Stomach (tissue), 9 donors: ENCODE results near the gene RSRC1. TPM values are rescaled to one million over a fixed set of nuclear protein-coding genes. Genes with fewer than 3 reads are reported as not detected.
A peak's percentile ranks its signal among the peaks of the same experiment; 100 is the strongest.

ENCODE experiments used
- DNase-seq, 2 donors: peaks; one replicate each; pipeline versions ENCODE4 v3.0.0 to v3.0.0-alpha.2; 2013 to 2019
- H3K27ac ChIP-seq, 5 donors: fragments of 200-600 bp in 4 of 5; sonication (generic) in 4 of 5; one replicate each; pipeline ENCODE4 v1.5.1; 2013 to 2019; ENCODE audit warnings: mild to moderate bottlenecking in 1 of 5, moderate library complexity in 1 of 5
- H3K27me3 ChIP-seq, 3 donors: fragments of 200-600 bp; sonication (generic); one replicate each; pipeline ENCODE4 v1.5.1; 2017 to 2019; ENCODE audit warnings: mixed run types in 1 of 3
- H3K36me3 ChIP-seq, 4 donors: fragments of 200-600 bp; sonication (generic); 1 replicate in 3 of 4; 2 replicates in 1 of 4; pipeline ENCODE4 v1.5.1; 2016 to 2019
- H3K4me1 ChIP-seq, 4 donors: fragments of 200-600 bp; sonication (generic); one replicate each; pipeline ENCODE4 v1.5.1; 2016 to 2019
- H3K4me3 ChIP-seq, 4 donors: fragments of 200-600 bp; sonication (generic) in 3 of 4; one replicate each; pipeline ENCODE4 v1.5.1; 2016 to 2019; ENCODE audit warnings: mild to moderate bottlenecking in 1 of 4
- H3K9me3 ChIP-seq, 4 donors: fragments of 200-600 bp; sonication (generic); one replicate each; pipeline ENCODE4 v1.5.1; 2016 to 2019
- CTCF ChIP-seq, 7 experiments: fragments of 450-650 bp in 4 of 7; fragments of 200-600 bp in 3 of 7; sonication (generic) in 3 of 7; IDR thresholded peaks; one replicate each; pipeline ENCODE4 v1.5.1; 2016 to 2019; ENCODE audit warnings: antibody characterized with exemption in 7 of 7, control low read depth in 2 of 7, mild to moderate bottlenecking in 1 of 7
- EP300 ChIP-seq: sonication (generic); formaldehyde crosslinking; IDR thresholded peaks from one replicate; pipeline ENCODE4 v1.6.1; 2017; ENCODE audit warnings: antibody characterized with exemption
- POLR2A ChIP-seq, 4 donors: fragments of 450-650 bp; IDR thresholded peaks; one replicate each; pipeline ENCODE4 v1.6.1; 2016; ENCODE audit warnings: antibody characterized with exemption in 4 of 4, control low read depth in 2 of 4, mild to moderate bottlenecking in 1 of 4, moderate library complexity in 1 of 4
- POLR2AphosphoS5 ChIP-seq, 3 donors: sonication (generic); formaldehyde crosslinking; IDR thresholded peaks; one replicate each; pipeline ENCODE4 v1.6.1; 2016; ENCODE audit warnings: antibody characterized with exemption in 3 of 3
- WGBS, 5 donors: extraction: QIAGEN DNeasy Blood & Tissue Kit in 3 of 5; methylation state at CpG; one replicate each; pipeline versions ENCODE4 v1.1.5 to v1.1.7; 2013 to 2018; 5-methylcytosine and 5-hydroxymethylcytosine counted together
- intact Hi-C: fragments of 100-400 bp; cut with DNase I; formaldehyde crosslinking; loops from one replicate; pipeline ENCODE4 v1.15.1; 2023; ENCODE audit warnings: low total_unique reads
- polyA plus RNA-seq, 3 donors: library from polyadenylated mRNA; stranded (reverse); fragments of 200-250 nt; gene quantifications; one replicate each; pipeline ENCODE4 v1.2.3, GENCODE V29; 2013
- total RNA-seq, 5 donors: library from RNA; depleted of rRNA; stranded (reverse); fragments of >200 nt; gene quantifications; one replicate each; pipeline versions ENCODE4 v1.1.0 to v1.2.3, GENCODE V29; 2014 to 2016
- donor health status: healthy with polysubstance abuse.
- donor health status: Bipolar disorder and iron deficiency.
- donor health status: healthy.

The RSRC1 gene
- total and polyA plus RNA-seq, 8 donors: 1.7 to 502 (median 12.0) TPM

DNA sequence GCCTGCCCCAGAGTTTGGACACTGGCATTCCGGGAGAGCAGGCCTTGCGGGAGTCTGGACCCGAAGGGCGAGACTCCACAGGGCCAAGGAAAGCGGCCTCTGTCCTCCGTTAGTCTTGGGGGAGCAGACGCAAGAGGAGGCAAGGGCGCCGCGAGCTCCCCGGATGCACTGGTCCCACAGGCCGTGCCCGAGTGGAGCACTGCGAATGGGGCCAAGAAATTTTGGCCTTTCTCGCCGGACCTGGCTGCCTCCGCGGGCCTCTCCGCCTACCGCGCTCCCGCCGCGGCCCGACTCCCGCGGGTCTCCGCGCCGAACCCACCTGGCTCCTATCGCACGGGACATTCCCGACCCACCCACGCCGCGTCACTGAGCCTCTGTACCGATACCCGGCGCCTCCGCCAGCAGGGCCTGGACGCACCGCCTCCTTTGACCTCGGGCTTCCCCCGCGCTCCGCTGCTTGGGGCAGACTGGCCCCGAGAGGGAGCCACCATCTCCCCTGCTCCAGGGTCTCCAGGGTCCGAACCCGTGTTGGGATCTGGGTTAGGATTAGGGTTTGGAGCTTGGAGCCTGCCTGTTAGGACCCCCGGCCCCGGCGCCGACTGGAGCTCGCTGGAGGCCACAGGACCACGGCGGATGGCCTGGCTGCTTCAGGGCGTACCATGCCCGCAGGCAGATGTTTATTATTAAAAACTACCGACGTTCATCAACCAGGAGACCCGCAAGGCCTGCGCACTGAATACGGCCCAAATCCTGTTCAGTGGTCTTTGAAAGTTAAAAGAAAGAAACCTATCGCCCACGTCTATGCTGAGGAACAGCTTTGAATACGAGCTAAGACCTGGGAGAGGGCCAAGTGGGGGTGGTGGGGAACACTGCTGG, 15.4 kb upstream of the RSRC1 start:
- intact Hi-C loops: no loop called here
- Histone ChIP-seq H3K27ac (no peak overlapping the region), H3K36me3 (no peaks in the 10 kb centered on the region), H3K27me3 (peaks cover 24 to 100% (median 64%) of the 10 kb centered on the region in 3 donors), H3K9me3 (peaks cover 0 to 20% (median 8%) of the 10 kb centered on the region in 4 donors), H3K4me1 (peaks cover 9 to 25% (median 18%) of the 10 kb centered on the region in 4 donors), H3K4me3 (peak overlapping the region in 1 of 4 donors; percentile 0)
- 12 to 20% (median 14%) methylated on average over 25 to 66 of the region's 66 CpGs for WGBS, 5 donors
- peak in 1 of 2 donors; percentile 42 for DNase-seq
- no peak for TF ChIP-seq EP300
- no peak for TF ChIP-seq CTCF (IDR thresholded peaks at IDR 0.05)
- no peak for TF ChIP-seq POLR2AphosphoS5 (IDR thresholded peaks at IDR 0.05)
- TF ChIP-seq POLR2A (IDR thresholded peaks at IDR 0.05): no peak

DNA sequence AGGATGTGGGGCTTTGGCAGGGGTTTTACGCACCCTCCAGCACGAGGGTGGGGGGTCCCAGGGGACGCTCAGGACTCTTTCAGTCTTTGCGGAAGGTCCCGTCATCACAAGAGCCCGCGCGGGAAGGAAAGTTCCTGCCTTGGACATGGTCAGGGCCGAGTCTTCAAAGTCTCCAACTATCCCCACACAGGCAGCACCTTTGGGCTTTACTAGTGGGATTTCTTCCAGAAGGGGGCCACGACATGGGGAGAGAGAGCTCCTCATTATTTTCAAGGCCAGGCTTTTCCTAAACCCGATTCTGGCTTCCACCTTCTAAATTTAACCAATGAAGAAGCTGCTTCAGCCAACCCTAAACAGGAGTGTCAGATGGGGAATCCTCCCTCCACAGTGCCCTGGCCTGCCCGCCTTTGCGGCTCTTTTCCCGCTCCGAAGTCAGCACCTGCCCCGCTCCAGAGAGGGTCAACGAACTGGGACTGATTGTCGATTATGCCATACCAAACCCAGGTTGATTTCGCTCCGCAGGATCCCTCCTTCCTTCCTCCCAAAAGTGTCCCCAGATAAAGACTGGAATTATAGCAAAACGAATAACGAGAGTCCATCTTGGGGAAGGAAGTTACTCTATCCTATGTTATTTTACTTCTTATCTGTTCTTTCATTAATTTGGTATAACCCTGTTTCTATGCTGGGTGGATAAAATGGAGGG, 14.6 kb upstream of the RSRC1 start:
- H3K4me1 ChIP-seq: peaks cover 9 to 25% (median 18%) of the 10 kb centered on the region in 4 donors
- peaks cover 0 to 20% (median 8%) of the 10 kb centered on the region in 4 donors for H3K9me3 ChIP-seq
- no peaks in the 10 kb centered on the region for H3K36me3 ChIP-seq
- WGBS, 5 donors: 6 to 18% (median 11%) methylated on average over 22 of the region's 22 CpGs
- intact Hi-C loops: no loop called here
- peaks cover 28 to 100% (median 65%) of the 10 kb centered on the region in 3 donors for H3K27me3 ChIP-seq
- no peak overlapping the region for H3K4me3 ChIP-seq
- peak in 1 of 2 donors; percentile 26 for DNase-seq
- H3K27ac ChIP-seq: no peak overlapping the region
- TF ChIP-seq POLR2A (IDR thresholded peaks at IDR 0.05): no peak
- no peak for TF ChIP-seq EP300
- TF ChIP-seq CTCF (IDR thresholded peaks at IDR 0.05): no peak
- no peak for TF ChIP-seq POLR2AphosphoS5 (IDR thresholded peaks at IDR 0.05)

DNA sequence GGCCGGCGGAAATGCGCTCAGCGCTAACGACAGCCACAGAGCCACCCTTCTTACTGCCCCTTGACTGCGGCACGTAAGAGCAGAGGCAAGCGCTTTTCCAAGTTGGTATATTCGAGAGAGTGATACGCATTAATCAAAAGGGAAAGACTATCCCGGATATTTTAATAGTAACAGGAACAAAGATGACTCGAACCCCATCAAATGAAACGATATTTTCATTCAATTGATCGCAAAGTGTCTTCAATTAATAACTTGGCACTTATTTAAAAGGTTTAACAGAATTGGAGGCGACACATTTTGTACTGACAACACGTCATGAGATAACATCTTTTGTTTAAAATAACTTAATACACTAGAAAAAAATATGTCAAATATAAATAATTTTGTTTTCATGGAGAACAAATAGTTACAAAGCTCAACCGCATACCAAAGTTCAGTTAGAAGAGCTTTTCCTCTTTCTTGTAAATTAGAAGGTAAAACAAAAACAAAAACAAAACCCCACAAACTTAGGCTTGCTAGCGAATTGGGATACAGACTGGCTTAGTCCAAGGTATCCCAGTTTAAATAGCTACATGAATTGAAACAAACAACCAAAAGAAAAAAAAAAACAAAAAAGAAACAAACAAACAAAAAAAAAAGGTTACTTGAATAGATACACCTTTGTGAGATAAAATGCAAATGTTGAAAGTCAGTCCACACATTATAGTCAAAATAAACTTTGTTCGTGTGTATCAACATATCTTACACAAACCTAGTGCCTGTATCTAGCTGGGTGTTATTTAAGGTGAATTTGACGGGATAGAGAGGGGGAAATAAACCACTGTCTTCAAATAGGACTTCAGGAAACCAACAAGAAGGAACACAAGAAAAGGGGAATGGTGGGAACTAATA, 13.8 kb upstream of the RSRC1 start:
- peaks cover 9 to 25% (median 18%) of the 10 kb centered on the region in 4 donors for H3K4me1 ChIP-seq
- peak in 1 of 2 donors; percentile 8 for DNase-seq
- peaks cover 28 to 100% (median 71%) of the 10 kb centered on the region in 3 donors for H3K27me3 ChIP-seq
- H3K4me3 ChIP-seq: no peak overlapping the region
- no peak for TF ChIP-seq EP300
- TF ChIP-seq POLR2A (IDR thresholded peaks at IDR 0.05): no peak
- no peak for TF ChIP-seq CTCF (IDR thresholded peaks at IDR 0.05)
- no peak for TF ChIP-seq POLR2AphosphoS5 (IDR thresholded peaks at IDR 0.05)
- 10 to 24% (median 15%) methylated on average over 20 of the region's 20 CpGs for WGBS, 5 donors
- peaks cover 0 to 20% (median 8%) of the 10 kb centered on the region in 4 donors for H3K9me3 ChIP-seq
- H3K27ac ChIP-seq: no peak overlapping the region
- intact Hi-C loops: no loop called here
- no peaks in the 10 kb centered on the region for H3K36me3 ChIP-seq
